Activated T-helper 1 cell treated with Interleukin-2 at 50 U/mL for 16 hours (primary cell): Measurements from ENCODE around the gene SIRPG.
"Not testable (repeated sequence)": the region's sequence is repeated elsewhere in the genome, so short reads cannot be mapped to it uniquely, and the experiment has no call there.

Experiments used
- DNase-seq: peaks from one replicate; pipeline ENCODE4 v3.0.0-alpha.2; 2020; ENCODE audit warnings: low read depth

The SIRPG gene

DNA sequence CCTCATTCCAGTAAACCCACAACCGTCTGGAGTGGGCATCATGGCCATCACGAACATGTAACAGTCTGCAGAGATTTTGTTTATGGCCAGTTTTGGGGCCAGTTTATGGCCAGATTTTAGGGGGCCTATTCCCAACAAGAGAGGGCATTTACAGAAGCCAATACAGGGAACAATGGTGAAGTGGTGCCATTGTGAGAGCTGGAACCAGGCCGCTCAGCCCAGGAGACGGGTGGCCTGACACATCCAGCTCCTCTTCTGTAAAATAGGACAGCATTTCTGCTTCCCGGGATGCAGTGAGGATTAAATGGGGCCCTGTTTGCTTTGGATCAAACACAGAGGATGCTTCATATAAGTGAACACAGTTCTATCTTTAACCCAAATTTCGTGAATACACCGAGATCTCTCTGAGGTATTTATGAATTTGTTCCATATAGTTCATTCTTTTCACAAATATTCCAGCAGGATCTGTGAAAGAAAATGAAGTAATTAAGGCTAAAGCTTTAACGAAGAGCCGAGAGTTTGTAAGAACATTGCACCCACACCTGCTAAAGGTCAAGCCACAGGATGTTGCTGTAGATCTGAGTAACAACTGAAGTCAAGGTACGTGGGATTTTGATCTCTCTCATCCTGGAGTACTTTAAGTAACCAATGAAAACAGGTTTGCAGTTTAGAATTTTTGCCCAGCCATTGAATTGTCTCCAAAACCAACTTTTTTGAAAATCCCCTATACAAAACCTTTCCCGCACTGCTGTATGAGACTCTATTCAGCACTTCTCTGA, 14.5 kb upstream of the SIRPG start:
- no peak for DNase-seq

DNA sequence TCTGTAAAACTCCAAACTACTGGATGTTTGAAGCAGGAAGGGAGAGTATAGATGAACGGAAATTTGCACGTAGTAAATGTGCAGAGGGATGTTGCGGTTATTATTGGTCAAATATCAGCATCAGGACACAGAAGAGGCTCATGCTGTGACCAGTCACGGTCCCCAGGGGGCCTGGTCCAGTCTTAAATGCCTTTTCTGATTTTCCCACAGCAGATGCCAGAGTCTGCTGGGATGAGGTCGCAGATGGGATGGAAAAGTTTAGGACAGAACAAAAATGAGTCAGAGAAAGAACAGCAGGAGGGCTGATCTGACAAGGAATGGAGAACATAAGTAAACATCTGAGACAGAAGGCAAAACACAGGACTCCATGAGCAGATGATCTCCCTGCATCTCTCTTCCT, 11.7 kb upstream of the SIRPG start:
- no peak for DNase-seq

DNA sequence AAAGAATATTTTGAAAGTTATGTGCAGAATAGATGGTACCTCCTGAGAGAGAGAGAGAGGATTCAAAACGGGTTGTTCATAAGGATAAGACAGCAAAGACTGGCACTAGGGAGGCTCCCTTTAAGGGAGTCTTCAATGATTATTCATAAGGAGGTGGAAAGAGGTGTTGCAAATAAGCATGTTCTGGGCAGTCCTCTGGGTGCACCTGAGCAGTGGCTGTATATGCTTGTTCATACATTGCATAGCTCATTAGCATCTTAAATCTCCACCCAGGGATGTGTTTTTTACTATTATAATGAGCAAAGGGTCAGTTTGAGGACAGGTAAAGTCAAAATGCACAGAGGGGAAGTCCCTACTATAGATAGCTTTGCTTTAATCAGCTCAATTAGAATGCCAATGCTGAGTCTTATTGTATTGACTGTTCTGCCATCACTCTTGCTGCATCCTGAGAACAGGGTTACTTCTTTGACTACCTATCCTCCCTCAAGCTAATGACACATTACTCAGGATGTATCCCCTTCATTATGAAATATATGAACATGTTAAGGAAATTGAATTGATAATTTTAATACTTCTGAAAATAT, 10.0 kb upstream of the SIRPG start:
- no peak for DNase-seq

DNA sequence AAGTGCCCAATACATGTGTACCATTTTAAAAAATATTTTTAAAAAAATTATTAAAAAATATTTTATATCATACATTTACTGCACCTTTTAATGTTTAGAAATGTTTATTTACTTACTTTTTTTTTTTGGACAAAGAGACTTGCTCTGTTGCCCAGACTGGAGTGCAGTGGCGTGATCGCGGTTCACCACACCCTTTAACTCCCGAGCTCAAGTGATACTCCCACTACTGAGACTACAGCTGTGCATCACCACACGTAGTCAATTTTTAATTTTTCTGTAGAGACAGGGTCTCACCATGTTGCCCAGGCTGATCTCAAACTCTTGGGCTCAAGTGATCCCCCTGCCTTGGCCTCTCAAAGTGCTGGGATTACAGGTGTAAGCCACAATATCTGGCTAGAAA, 9.2 kb upstream of the SIRPG start:
- no peak for DNase-seq

DNA sequence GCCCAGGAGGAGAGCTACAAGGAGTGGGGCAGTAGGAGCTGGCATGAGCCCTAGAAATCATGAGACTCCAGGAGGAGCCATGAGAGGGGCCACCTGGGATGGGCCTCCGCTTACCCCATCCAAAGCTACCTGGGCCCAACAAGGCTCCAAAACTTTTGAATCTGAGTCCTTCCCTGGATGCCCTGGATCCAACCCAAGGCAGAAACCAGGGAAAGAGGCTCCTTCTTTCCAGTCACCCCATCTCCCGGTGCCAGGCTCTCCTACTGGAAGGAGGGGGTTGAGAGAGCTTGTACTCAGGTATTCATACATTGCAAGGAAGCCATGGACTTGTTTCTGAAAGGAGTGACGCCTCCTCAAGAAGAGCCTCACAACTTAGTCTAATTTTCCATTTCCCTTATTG, 7.8 kb upstream of the SIRPG start:
- DNase-seq, result no peak

DNA sequence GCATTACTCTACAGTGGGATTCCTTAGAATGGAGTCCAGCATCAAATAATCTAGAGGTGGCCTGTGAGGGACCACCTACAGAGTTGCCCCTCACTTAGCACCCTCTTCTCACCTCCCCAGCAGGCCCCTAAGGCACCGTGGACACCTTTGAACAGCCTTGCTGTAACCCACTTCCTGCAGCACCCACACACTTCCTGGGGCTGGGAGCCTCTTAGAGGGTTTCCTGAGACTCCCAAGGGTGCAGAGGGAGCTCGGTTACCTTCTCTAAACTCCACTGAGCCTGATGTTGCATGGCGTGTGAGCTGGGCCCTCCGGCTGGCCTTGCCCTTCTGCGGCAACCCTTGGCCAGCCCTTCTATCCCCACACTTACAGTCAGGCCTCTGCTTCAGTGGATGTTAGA, 7.3 kb upstream of the SIRPG start:
- DNase-seq, result peak; percentile 40

DNA sequence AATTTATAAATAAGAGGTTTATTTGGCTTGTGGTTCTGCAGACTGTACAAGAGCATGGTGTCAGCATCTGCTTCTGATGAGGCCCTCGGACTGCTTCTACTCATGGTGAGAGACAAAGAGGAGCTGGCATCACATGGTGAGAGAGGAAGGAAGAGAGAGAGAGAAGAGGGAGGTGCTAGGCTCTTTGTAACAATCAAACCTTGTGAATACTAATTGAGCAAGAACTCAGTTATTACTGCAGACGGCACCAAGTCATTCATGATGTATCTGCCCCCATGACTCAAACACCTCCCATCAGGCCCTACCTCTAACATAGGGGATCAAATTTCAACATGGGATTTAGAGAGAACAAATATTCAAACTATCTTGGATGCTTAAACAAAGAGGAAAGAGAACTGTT, 6.3 kb upstream of the SIRPG start:
- no peak for DNase-seq

DNA sequence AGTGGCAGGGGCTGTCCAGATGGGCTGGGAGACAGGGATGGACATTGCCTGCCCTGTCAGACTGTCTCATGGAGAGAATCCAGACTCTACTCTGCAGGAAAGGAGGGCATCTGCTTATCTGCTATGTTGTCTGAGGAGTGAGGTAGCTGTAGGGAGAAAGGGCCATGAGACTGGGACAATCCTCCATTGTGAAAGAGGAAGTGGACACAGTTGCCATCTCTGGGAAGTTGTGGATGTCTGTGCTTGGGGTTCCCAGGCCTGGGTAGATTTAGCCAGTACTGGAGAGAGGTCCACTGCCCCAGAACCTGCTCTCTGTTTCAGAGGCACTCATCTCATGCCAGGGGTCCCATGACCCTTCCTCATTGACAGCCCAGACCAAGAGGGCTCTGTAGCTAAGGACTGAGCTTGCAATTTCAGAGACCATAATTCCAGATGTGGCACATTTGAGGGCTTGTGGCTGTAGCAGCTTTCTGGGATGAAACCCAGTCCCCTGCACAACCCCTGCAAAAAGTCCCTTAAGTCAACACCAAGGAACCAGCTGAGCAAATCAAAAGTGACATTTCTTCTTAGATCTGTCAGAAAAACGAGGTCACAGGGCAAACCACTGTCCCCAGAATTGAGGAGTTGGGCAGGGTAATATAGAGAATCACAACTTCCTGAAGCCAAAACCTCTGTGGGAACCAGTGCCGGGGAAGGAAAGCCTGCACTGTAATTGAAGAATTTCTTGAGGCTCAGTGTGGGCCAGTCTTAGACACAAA, 4.1 kb upstream of the SIRPG start:
- DNase-seq, result no peak

DNA sequence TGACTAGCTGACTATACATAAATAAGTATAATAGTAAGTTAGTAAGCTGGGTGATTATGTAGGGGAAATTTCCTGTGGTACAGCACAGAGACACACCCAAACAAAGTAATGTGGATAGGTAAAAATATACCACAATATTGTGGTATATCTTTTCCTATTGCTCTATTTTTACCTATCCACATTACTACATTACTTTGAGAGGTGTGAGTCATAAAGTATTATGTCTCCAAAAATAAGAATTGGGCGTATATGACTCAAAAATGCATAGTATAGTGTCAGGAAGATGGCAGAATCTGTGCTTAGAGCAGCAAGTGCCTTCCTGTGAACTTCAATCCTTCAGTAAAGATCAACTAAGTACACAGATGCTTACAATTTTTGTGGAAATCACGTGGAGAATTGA, 2.7 kb upstream of the SIRPG start:
- DNase-seq, result no peak

DNA sequence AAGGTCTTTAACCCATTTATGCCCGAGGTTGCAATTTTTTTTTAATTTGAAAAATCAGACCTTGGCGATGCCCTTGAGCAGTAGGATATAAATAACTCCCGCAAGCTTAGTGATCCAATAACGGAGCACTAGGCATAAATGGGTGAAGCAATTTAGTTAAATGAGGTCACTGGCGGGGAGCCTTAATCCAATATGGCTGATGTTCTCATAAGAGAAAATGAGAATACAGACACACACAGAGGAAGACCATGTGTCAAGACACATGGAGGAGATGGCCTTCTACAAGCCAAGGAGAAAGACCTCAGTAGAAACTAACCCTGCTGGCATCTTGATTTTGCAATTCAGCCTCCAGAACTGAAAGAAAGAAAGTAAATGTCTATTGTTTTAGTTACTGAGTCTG, 735 bp downstream of the SIRPG start:
- no peak for DNase-seq

DNA sequence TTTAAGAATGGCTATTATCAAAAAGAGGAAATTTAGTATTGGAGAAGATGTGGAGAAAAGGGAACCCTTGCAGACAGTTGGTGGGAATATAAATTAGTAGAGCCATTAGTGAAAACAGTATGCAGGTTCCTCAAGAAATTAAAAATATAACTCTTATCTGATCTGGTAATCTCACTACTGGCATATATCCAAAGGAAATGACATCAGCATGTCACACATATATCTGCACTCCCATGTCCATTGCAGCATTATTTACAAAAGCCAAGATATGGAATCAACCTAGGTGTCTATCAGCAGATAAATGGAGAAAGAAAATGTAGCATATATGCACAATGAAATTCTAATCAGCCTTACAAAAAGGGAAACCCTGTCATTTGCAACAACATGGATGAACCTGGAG, 2.6 kb downstream of the SIRPG start:
- no peak for DNase-seq

DNA sequence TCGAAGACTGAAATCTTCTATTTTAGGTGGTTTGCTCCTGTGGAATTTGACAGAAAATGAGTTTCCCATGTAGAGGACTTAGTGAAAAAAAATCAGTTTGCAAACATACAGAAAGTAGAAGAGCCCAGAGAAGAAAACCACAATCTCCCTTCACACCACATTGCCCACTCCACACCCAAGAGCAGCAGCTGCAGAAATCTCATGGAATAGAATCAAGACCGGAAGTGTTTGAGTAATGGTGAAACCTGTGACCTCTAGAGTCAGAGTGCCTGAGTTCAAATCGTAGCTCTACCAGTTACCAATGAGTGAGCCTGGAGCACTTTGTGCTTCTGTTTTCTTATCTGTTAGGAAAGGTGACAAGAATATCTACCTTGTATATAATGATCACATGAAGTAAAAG, 4.6 kb downstream of the SIRPG start:
- DNase-seq, result no peak

DNA sequence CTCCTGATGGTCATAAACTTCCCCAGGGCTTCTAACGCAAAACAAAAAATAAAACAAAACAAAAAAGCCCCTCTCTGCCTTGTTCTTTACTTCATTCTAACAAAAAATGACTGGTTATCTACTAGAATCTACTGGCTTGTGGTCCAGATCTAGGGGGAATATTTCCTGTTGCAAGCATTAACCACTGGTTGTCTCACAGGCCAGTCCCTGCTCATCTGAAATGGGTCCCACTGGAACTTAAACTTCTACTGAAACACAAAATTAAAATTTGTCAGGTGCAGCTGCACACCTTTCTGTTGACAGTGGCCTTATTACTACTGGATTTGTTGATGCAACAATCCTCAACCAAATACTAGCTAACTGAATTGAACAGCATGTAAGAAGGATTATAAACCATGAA, 5.5 kb downstream of the SIRPG start:
- no peak for DNase-seq

DNA sequence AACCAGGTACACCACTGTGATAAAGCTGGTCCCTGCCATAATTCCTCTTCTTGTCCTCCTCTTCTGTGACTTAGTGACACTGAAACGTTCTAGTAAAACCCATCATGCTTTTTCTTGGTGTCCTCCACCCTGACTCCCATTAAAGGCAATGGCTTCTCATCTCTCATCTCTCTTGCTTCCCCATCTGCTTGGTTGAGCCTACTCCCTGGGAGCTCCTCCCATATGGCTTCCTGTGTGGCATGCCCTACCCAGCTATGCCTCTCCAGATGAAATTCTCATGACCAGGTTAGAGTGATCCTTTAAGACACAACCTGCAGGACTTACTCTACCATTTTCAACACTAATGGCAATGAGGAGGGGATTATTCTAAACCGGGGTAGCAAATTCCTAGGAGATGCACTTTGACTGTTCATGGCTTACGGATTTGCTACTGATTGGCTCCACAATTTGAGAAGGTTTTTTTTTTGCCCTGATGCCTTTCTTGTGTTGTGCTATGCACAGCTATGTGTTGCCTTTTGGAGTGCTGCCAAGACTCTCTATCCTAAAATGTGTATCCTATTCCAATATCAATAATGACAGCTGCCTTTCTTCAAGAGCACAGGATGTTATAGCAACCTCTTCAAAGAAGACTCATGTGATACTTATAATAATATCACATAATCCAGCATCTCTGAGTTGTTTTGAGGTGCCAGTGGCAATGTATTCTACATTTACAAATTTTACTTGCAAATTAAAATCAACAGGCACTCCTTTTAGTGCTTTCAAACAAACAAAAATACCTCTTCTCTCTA, 6.1 kb downstream of the SIRPG start:
- no peak for DNase-seq

DNA sequence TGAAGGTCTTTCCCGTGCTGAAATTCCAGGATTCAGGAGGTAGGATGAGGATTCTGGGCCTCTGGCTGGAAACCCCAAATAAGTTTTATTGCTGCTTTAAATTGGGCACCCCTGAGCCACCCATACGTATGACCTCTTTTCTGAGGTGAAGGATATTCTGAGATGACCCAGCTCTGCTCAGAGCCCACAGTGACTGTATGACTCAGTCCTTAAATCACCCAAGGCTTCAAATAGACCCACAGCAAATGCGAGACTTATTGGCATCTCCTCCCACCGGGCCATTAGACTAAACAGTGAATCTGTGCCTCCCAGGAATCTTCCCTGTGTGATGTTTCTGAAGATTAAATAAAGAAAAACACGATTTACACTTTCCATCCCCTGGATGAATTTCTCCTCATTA, 9.5 kb downstream of the SIRPG start:
- no peak for DNase-seq

DNA sequence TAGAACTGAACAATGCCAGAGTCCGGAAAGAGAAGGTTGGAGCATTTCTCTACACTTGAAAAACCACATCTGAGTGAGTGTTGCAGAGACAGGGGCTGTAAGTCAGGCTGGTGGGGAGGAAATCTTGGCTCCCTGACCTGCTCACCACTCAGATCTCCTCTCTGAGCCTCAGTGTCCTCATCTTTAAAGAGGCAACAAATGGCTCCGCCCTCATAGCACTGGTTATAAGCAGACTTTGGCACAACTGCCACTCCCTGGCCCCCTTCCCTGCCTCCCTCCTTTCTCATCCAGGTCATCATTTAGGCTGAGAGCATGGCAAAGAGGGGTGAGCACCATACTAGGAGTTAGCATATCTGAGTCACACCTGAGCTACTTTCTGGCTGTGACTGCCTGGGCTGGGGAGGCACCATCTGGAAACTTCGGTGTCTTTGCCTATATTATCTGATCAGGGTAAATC, 10.6 kb downstream of the SIRPG start:
- no peak for DNase-seq

DNA sequence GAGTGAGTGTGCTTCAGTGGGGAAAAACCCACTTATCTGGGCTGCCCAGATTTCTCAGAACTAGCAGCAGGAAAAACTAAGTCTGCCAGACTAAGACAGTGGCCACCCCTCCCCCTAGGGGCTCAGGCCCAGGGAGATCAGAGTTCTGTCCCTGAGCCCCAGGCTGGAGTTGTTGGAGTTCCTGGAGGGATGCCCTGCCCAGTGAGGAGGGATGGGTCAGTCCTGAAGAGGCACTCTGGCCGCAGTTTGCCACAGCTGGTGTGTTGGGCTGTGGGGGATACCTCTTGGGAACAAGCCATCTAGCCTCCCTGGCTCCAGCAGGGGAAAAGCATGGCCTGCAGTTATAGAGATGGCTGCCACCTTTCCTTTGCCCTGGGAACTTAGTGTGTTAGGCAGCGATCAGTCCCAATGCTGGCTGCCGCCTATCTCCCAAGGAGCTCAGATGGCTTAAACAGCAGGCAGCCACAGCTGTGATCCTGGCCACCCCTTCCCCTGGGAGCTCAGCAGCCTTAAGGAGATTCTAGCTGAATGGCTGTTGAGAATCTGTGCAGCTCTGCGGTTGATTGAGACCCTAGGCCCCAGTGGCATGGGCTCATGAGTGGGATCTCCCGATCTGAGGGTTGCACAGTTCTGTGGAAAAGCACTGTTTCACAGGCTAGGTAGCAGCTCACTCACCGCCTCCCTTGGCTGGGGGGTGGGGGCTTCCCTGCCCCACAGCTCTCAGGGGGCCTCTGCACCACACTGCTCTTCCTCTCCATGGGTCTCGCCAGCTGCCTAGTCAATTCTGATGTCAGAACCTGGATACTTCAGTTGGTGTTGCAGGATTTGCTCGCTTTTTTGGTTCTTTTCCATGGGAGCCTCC, 13.2 kb downstream of the SIRPG start:
- no peak for DNase-seq

DNA sequence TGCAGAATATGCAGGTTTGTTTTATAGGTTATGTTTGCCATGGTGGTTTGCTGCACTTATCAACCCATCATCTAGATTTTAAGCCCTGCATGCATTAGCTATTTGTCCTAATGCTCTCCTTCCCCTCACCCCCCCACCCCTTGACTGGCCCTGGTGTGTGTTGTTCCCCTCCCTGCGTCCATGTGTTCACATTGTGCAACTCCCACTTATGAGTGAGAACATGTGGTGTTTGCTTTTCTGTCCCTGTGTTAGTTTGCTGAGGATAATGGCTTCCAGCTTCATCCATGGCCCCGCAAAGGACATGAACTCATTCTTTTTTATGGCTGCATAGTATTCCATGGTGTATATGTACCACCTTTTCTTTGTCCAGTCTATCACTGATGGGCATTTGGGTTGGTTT, 18.9 kb downstream of the SIRPG start:
- DNase-seq, result not testable (repeated sequence)

DNA sequence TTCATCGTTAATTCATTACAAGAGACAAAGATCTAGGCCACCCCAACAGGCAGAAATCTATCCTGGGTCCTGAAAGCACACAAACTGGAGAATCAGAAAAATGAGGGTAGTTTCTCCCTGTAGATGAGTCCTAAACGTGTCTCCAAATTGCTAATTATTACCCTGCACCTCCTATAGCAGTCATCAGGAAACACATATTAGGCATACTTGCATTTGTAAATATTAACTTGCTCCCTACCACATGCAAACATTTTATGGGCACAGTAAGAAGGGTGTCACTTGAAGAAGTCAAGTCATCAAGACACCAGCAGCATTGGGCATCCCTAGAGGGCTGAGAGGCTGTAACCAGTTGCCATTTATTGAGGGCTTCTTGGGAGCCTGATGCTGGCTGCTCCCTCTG, 19.8 kb downstream of the SIRPG start:
- DNase-seq, result no peak

DNA sequence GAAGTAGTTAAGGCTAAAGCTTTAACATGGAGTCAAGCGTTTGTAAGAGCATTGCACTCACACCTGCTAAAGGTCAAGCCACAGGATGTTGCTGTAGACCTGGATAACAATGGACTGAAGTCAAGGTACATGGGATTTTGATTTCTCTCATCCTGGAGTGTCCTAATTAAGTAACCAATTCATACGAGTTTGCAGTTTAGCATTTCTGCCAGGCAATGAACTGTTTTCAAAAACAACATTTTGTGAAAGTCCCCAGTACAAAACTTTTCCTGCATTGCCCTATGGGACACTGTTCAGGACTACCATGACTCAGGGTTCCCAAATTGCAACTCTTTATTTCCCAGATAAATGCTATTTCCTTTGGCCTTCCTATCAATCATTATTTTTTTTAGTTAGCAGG, 20.4 kb downstream of the SIRPG start:
- DNase-seq, result no peak

DNA sequence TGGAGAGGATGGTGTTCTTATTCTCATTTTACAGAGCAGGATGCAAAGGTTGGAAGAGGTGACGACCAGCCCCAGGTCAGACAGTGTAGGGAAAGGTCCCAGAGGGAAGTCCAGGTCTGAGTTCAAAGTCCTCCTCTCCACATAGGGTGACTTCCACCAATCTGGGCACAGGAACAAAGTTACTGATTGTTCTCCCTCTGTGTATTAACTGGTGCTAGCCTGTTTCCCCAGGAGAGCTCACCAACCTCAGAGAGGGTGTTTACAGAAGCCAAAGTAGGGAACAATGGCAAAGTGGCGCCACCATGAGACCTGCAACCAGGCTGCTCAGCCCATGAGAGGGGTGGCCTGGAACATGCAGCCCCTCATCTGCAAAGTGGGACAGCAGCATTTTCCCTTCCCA, 21.0 kb downstream of the SIRPG start:
- no peak for DNase-seq
